Adrenal gland (tissue), 5 donors: ENCODE measurements around the gene HIVEP3.

ENCODE experiments used
- CTCF ChIP-seq, 6 experiments: fragments of 450-650 bp in 4 of 6; fragments of 200-600 bp in 2 of 6; sonication (generic) in 1 of 6; IDR thresholded peaks; 1 replicate in 5 of 6; 2 replicates in 1 of 6; pipeline versions ENCODE4 v1.5.1 to v1.8.0; 2016 to 2021; ENCODE audit warnings: antibody characterized with exemption in 6 of 6, mild to moderate bottlenecking in 2 of 6, moderate library complexity in 1 of 6
- POLR2A ChIP-seq, 2 donors: fragments of 450-650 bp; IDR thresholded peaks; one replicate each; pipeline ENCODE4 v1.6.1; 2017; ENCODE audit warnings: antibody characterized with exemption in 2 of 2, mild to moderate bottlenecking in 2 of 2, moderate library complexity in 1 of 2
- donor health status: DM: no; HTN: no; CAD: no.

GRCh38 chr1:41833519-41834000, 85.2 kb downstream of the HIVEP3 start:
- no peak for TF ChIP-seq CTCF (IDR thresholded peaks at IDR 0.05)
- no peak for TF ChIP-seq POLR2A (IDR thresholded peaks at IDR 0.05)
